Uterus (tissue), 4 donors: Measurements from ENCODE around the gene RHOH. TPM values are rescaled to one million over a fixed set of nuclear protein-coding genes. Genes with fewer than 3 reads are reported as not detected.
"Not testable (repeated sequence)": the region's sequence is repeated elsewhere in the genome, so short reads cannot be mapped to it uniquely, and the experiment has no call there.

Source experiments
- DNase-seq, 2 donors: peaks; one replicate each; pipeline ENCODE4 v3.0.0-alpha.2; 2019 to 2020
- H3K27ac ChIP-seq, 2 donors: fragments of 200-600 bp; sonication (generic); 1 replicate in 1 of 2; 2 replicates in 1 of 2; pipeline ENCODE4 v1.5.1; 2016 to 2018
- H3K27me3 ChIP-seq, 2 donors: fragments of 200-600 bp; sonication (generic); one replicate each; pipeline ENCODE4 v1.5.1; 2018 to 2019; ENCODE audit warnings: control low read depth in 1 of 2
- H3K36me3 ChIP-seq, 2 donors: fragments of 200-600 bp; sonication (generic); one replicate each; pipeline ENCODE4 v1.5.1; 2019; ENCODE audit warnings: control low read depth in 1 of 2
- H3K4me1 ChIP-seq, 2 donors: fragments of 200-600 bp; sonication (generic); one replicate each; pipeline ENCODE4 v1.5.1; 2018 to 2019; ENCODE audit warnings: control low read depth in 1 of 2
- H3K4me3 ChIP-seq, 2 donors: fragments of 200-600 bp; sonication (generic); 1 replicate in 1 of 2; 2 replicates in 1 of 2; pipeline ENCODE4 v1.5.1; 2018 to 2019; ENCODE audit warnings: mild to moderate bottlenecking in 1 of 2
- H3K9me3 ChIP-seq, 2 donors: fragments of 200-600 bp; sonication (generic); one replicate each; pipeline ENCODE4 v1.5.1; 2019; ENCODE audit warnings: control low read depth in 1 of 2
- CTCF ChIP-seq, 4 experiments: fragments of 200-600 bp in 2 of 4; fragments of 450-650 bp in 2 of 4; sonication (generic) in 2 of 4; IDR thresholded peaks; one replicate each; pipeline ENCODE4 v1.5.1; 2016 to 2019; ENCODE audit warnings: antibody characterized with exemption in 4 of 4, mild to moderate bottlenecking in 2 of 4, moderate library complexity in 1 of 4
- POLR2A ChIP-seq, 2 donors: fragments of 450-650 bp; IDR thresholded peaks; one replicate each; pipeline ENCODE4 v1.6.1; 2016; ENCODE audit warnings: antibody characterized with exemption in 2 of 2, mild to moderate bottlenecking in 1 of 2, moderate library complexity in 1 of 2
- intact Hi-C: fragments of 100-400 bp; cut with DNase I; formaldehyde crosslinking; loops from one replicate; pipeline ENCODE4 v1.15.1; 2023; ENCODE audit warnings: low total_unique reads
- total RNA-seq, 4 donors: library from RNA; depleted of rRNA in 3 of 4; stranded (reverse); fragments of >200 nt in 3 of 4; gene quantifications; one replicate each; pipeline versions ENCODE4 v1.1.0 to v1.2.4, GENCODE V29; 2014 to 2023
- donor health status: DM: yes; HTN: yes; CAD: no.

RHOH gene
- total RNA-seq, 4 donors from 2014 or later: 1.5 to 37.1 (median 3.0) TPM

DNA sequence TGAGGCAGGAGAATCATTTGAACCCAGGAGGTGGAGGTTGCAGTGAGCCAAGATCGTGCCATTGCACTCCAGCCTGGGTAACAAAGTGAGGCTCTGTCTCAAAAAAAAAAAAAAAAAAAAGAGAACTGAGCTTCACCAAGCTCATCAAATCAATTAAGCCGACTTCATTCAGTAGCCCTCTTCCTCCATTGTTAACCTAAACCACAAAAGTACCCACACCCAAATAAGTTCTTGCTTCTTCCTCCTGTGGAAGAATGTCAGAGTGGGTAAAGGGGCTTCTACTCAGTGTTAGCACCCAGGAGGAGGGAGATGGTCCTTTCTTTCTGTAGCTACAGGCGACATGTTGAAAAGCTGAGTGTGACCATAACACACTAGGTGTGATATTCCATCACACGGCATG lies 79.7 kb downstream of the RHOH start:
- H3K36me3 ChIP-seq: no peaks in the 10 kb centered on the region
- H3K4me1 ChIP-seq: no peaks in the 10 kb centered on the region
- no peak for DNase-seq
- H3K27ac ChIP-seq: no peak overlapping the region
- intact Hi-C loops: no loop called here
- no peaks in the 10 kb centered on the region for H3K27me3 ChIP-seq
- TF ChIP-seq POLR2A (IDR thresholded peaks at IDR 0.05) (no peak), CTCF (IDR thresholded peaks at IDR 0.05) (no peak)
- no peak overlapping the region for H3K4me3 ChIP-seq
- H3K9me3 ChIP-seq: no peaks in the 10 kb centered on the region

GRCh38 chr4:40280586-40280985 lies 83.8 kb downstream of the RHOH start:
- H3K4me1 ChIP-seq: no peaks in the 10 kb centered on the region
- H3K27ac ChIP-seq: no peak overlapping the region
- no peaks in the 10 kb centered on the region for H3K9me3 ChIP-seq
- no peak for TF ChIP-seq POLR2A (IDR thresholded peaks at IDR 0.05)
- TF ChIP-seq CTCF (IDR thresholded peaks at IDR 0.05): no peak
- no peaks in the 10 kb centered on the region for H3K27me3 ChIP-seq
- DNase-seq: no peak
- intact Hi-C loops: no loop called here
- H3K4me3 ChIP-seq: no peak overlapping the region
- H3K36me3 ChIP-seq: no peaks in the 10 kb centered on the region

DNA sequence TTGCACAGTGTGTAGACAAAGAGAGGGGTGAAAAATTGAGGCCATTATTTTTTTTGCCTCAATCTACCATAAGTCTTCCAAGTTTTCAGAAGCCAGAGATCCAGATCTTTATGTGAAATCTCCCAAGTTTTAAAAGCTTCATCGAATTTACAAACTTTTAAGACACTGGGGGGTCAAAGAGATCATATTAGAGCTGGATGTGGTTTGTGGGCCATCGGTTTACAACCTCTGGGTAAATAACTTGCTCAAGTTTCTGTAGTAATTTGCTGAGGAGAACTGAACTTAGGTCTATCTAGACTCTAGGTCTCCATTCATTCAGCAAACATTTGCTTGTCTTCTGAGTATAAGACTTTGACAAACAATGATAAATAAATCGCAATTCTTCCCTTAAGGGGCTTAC lies 84.3 kb downstream of the RHOH start:
- Histone ChIP-seq H3K36me3 (no peaks in the 10 kb centered on the region), H3K4me1 (no peaks in the 10 kb centered on the region), H3K9me3 (no peaks in the 10 kb centered on the region), H3K4me3 (no peak overlapping the region), H3K27me3 (no peaks in the 10 kb centered on the region), H3K27ac (no peak overlapping the region)
- TF ChIP-seq POLR2A (IDR thresholded peaks at IDR 0.05) (no peak), CTCF (IDR thresholded peaks at IDR 0.05) (no peak)
- intact Hi-C loops: no loop called here
- no peak for DNase-seq

DNA sequence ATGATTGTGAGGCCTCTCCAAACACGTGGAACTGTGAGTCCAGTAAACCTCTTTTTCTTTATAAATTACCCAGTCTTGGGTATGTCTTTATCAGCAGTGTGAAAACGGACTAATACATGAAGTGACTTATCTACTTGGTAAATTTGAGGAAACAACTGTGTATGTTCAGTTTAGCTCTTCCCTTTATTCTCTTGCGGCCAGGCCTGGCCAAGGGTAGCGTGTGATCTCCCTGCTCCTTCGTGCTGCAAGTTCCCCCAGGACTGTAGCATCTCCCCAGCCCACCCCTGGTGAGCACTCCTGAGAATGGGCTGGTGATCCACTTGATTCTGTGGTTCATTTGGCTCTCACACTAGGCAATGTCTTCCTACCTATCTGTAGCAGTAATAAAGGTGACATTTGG lies 85.1 kb downstream of the RHOH start:
- Histone ChIP-seq H3K27me3 (no peaks in the 10 kb centered on the region), H3K4me3 (no peak overlapping the region), H3K4me1 (no peaks in the 10 kb centered on the region), H3K9me3 (no peaks in the 10 kb centered on the region), H3K36me3 (no peaks in the 10 kb centered on the region), H3K27ac (no peak overlapping the region)
- no peak for TF ChIP-seq CTCF (IDR thresholded peaks at IDR 0.05)
- TF ChIP-seq POLR2A (IDR thresholded peaks at IDR 0.05): no peak
- no peak for DNase-seq
- intact Hi-C loops: no loop called here

- H3K4me1 ChIP-seq, H3K36me3 ChIP-seq, intact Hi-C loops, H3K27ac ChIP-seq, H3K4me3 ChIP-seq, H3K9me3 ChIP-seq, DNase-seq, H3K27me3 ChIP-seq: not testable (repeated sequence)
These were observed 86.0 kb downstream of the RHOH start for GRCh38 chr4:40282857-40283256.

DNA sequence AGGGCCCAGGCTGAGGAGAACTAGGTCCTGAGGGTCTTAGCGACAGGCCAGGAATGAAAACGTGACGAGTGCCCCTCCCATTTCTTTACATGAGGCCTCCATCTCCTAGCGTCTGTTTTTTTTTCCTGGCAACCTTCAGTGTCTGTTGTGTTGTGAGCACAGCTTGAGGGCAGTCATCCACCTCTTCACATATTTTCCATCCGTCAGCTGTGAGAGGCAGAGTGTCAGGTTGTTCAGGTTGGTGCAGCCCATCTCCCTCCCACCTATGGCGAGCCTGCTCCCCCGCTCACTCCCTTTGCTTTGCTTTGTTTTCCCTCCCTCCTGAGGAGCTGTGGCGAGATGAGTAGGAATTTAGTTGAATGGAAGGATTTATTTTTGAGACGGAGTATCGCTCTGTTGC lies 86.6 kb downstream of the RHOH start:
- Histone ChIP-seq H3K27me3 (no peaks in the 10 kb centered on the region), H3K4me1 (no peaks in the 10 kb centered on the region), H3K9me3 (no peaks in the 10 kb centered on the region), H3K4me3 (no peak overlapping the region), H3K36me3 (no peaks in the 10 kb centered on the region), H3K27ac (no peak overlapping the region)
- intact Hi-C loops: no loop called here
- TF ChIP-seq POLR2A (IDR thresholded peaks at IDR 0.05): no peak
- no peak for TF ChIP-seq CTCF (IDR thresholded peaks at IDR 0.05)
- no peak for DNase-seq
